CD4-positive, alpha-beta T cell treated with Interleukin-15 for 4 hours (primary cell): ENCODE data around the gene SHC3.

Experiments used
- DNase-seq: peaks from one replicate; pipeline ENCODE4 v3.0.0-alpha.2; 2020; ENCODE audit warnings: low spot score

The SHC3 gene

GRCh38 chr9:89053301-89053700 lies 125.3 kb downstream of the SHC3 start:
- no peak for DNase-seq

- DNase-seq: no peak
Measured at GRCh38 chr9:89052470-89053097, 126.0 kb downstream of the SHC3 start.

GRCh38 chr9:89051421-89052025 lies 127.1 kb downstream of the SHC3 start:
- DNase-seq: no peak

GRCh38 chr9:89049646-89050045 lies 129.0 kb downstream of the SHC3 start:
- DNase-seq: no peak

GRCh38 chr9:89048616-89049015 lies 130.0 kb downstream of the SHC3 start:
- DNase-seq: no peak

GRCh38 chr9:89047667-89048066 lies 131.0 kb downstream of the SHC3 start:
- DNase-seq: no peak

- DNase-seq: no peak
Measured at GRCh38 chr9:89046832-89047231, 131.8 kb downstream of the SHC3 start.

GRCh38 chr9:89044881-89045280 lies 133.7 kb downstream of the SHC3 start:
- DNase-seq: no peak

GRCh38 chr9:89044104-89044503 lies 134.5 kb downstream of the SHC3 start:
- DNase-seq: no peak

- no peak for DNase-seq
Measured at GRCh38 chr9:89042984-89043383, 135.6 kb downstream of the SHC3 start.

- DNase-seq: no peak
Measured at GRCh38 chr9:89039664-89040063, 139.0 kb downstream of the SHC3 start.

GRCh38 chr9:89039104-89039465 lies 139.5 kb downstream of the SHC3 start:
- no peak for DNase-seq

GRCh38 chr9:89038382-89039103 lies 140.1 kb downstream of the SHC3 start:
- DNase-seq: no peak

GRCh38 chr9:89037891-89038290 lies 140.7 kb downstream of the SHC3 start:
- DNase-seq: no peak

GRCh38 chr9:89037346-89037745 lies 141.3 kb downstream of the SHC3 start:
- DNase-seq: no peak

GRCh38 chr9:89036891-89037290 lies 141.7 kb downstream of the SHC3 start:
- no peak for DNase-seq

- no peak for DNase-seq
Measured at GRCh38 chr9:89036383-89036782, 142.2 kb downstream of the SHC3 start.

- DNase-seq: no peak
Measured at GRCh38 chr9:89032661-89033060, 146.0 kb downstream of the SHC3 start.

- DNase-seq: no peak
Measured at GRCh38 chr9:89032173-89032572, 146.4 kb downstream of the SHC3 start.

GRCh38 chr9:89029788-89030187 lies 148.8 kb downstream of the SHC3 start:
- DNase-seq: no peak

GRCh38 chr9:89026876-89027275 lies 151.7 kb downstream of the SHC3 start:
- no peak for DNase-seq

- no peak for DNase-seq
Measured at GRCh38 chr9:89025553-89025952, 153.1 kb downstream of the SHC3 start.

- no peak for DNase-seq
Measured at GRCh38 chr9:89024727-89025126, 153.9 kb downstream of the SHC3 start.

GRCh38 chr9:89023740-89024139 lies 154.9 kb downstream of the SHC3 start:
- DNase-seq: no peak
